NCI-H128 (cell line): ENCODE data around the gene IFT122.
A peak's percentile ranks its signal among the peaks of the same experiment; 100 is the strongest.

ENCODE experiments used
- DNase-seq: peaks from one replicate; lab custom pipeline; 2025; ENCODE audit not compliant: unreplicated experiment; lab: John Stamatoyannopoulos, UW

The IFT122 gene

DNA sequence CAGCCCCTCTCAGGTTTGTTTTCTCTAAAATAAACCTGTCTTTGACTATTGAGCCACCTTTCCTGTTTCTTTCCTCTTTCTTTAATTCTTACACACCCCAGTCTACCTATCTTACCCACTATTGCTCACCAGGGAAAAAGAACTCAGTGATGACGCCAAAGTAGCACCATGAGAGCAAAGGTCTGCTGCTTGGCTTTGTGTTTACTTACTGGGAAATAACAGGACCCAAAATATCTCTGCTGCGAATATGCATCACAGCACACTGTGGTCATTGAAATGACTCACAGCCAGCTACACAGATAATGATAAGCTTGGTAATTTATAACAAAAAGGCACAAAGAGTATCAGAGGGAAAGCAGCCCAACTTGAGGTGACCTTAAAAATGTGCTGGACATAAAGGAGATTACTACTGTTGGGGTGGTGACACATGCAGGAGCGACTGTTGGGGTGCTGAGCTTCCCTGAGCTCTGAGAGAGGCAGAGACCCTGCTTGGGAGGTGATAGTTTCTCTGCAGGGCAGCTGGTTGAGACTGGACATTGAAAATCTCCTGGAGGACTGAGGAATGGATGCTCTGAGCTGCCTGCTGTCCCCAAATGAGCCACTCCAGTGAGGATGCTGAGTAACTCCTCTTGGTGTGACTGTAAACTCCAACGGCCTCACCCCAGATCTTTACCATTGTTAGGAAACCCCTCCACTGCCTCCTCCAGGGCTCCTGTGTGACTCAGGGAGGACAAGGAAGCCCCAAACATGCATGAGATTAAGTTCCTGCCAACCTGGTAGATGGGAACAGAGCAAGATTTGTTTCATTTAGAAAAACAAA lies 26.1 kb upstream of the IFT122 start:
- DNase-seq, result no peak

DNA sequence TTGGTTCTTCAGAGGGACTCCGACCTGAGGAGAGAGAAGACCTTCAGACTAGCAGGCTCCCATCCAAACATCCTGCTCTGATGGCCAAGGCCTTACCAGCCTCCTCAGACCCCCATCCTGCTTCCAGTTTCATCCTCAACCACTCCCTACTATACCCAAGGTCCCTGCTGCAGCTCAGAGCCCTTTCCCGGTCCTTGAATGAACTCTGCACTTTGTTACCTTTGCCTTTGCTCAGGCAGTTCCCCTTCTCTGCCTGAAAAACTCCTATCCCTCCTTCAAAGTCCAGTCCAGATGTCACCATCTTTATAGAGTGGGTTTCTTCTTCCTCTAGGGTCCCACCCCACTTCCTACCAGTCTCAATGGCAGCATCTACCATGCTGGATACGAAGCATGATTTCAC lies 24.6 kb upstream of the IFT122 start:
- no peak for DNase-seq

DNA sequence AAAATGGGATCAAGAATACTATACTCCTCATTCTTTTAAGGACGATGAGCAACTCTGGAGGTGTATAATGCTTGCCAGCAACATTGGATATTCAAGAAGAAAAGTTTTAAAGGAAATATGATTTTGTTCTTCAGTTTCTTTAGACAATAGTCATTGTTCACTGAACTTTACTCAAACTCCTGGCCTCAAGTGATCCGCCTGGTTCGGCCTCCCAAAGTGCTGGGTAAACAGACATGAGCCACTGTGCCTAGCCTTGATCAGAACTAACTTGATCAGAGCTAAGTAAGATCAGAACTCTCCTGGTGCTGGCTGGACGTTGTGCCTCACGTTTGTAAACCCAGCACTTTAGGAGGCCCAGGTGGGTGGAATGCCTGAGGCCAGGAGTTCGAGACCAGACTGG lies 24.2 kb upstream of the IFT122 start:
- DNase-seq, result no peak

DNA sequence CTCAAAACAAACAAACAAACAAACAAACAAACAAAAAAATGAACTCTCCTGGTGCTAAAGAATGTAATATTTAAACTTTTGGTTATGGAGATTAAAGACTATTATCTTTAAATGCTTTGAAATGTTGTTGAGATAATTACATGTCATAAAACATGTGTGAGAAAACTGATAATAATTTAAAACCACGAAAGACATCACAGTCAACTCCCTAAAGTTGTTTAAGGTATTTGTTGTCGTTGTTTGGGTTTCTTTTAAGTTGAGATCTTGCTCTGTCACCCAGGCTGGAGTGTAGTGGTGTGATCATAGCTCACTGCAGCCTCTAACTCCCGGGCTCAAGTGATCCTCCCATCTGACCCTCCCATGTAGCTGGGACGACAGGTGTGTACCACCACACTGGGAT lies 23.6 kb upstream of the IFT122 start:
- no peak for DNase-seq

DNA sequence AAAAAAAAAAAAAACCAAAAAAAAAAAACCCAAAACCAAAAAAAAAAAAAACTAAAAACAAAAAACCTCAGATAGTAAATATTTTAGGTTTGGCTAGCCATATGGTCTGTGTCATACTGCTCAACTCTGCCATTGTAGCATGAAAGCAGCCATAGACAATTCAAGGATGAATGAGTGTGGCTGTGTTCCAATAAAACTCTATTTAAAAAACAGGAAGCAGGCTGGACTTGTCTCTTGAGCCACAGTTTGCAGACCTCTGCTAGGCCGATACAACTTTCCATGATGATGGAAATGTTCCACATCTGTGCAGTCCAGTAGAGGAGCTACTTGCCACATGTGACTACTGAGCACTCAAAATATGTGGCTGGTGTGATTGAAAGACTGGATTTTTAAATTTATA lies 22.7 kb upstream of the IFT122 start:
- no peak for DNase-seq

DNA sequence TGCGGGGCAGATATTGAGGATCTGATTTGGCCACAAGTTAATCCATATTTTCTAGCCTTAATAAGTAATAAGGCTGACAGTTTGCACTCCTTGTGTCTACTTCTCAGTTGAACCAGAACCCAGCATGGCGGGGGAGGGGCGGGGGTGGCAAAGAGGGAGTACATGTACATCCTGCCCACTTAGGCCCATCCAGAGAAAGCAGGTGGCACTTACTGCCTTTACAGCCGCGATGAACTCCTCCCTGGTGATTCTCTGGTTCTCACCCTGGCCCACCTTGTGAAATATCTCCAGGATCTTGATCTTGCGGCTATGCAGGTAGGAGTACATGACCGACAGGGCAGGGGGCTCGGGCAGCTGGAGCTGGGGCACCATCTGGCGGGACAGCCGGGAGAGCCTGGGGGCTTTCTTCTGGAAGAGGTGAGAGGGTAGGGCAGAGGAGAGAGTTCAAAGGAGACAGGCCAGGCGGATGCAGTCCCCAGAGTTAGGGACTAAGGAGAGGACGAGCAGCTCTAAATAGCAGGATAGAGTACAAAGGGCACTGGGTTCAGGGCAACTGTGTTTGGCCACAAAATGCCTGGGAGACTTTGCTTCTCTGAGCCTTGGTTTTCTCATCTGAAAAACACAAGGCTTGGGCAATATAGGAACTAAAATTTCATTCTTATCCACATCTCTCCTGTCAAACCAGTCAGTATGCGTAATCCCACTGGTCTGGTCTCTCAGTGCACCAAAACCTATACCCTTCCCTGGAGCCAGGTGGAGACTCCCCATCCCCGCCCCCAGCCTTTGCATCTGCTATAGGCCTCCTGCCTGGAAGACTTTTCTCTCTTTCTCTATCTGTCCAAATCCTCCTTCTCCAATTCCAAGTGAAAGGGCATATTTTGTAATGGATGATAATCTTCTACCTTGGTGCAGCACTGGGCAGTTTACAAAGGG lies 21.7 kb upstream of the IFT122 start:
- no peak for DNase-seq

DNA sequence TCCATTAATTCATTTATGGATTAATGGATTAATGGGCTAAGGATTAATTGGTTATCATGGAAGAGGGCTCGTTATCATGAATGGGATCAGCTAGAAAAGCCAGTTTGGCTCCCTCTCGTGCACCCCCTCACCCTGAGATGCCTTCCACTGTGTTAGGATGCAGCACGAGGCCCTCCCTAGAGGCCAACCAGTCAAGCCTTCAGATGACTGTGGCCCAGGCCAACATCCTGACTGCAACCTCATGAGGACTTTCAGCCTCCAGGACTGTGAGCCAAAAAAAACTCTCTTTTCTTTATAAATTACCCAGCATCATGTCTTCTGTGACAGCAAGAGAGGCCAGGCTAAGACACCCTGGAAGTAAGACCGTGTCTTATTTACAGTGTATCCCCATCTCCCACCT lies 20.5 kb upstream of the IFT122 start:
- DNase-seq, result no peak

DNA sequence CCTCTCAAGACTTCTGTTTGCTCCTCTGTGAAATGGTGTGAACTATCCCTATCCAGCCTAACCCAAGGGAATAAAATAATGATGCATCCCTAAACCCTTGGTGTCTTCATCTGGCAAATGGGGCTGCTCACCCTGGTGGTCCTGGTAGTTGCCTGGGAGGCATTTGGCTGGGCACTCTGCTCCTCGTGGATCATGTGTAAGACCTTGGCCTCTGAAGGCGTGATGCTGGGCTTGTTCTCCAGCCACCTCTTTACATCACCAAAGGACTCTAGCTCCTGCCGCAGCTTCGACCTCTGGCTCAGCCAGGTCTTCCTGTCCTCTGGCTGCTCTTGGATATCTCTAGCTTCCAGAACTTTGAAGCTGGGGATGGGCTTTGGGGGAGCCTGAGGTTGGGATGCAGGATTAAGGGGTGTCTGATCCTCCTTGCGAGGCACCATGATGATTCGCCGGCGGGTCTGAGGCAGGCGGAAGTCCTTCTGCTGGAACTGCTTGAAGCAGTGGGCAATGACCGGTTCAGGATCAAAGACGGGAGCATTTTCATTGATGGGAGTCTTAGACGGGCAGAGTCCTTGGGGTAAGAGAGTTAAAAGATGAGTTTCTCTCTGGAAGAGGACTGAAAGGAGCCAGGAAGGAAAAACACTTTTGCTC lies 18.7 kb upstream of the IFT122 start:
- DNase-seq, result no peak

DNA sequence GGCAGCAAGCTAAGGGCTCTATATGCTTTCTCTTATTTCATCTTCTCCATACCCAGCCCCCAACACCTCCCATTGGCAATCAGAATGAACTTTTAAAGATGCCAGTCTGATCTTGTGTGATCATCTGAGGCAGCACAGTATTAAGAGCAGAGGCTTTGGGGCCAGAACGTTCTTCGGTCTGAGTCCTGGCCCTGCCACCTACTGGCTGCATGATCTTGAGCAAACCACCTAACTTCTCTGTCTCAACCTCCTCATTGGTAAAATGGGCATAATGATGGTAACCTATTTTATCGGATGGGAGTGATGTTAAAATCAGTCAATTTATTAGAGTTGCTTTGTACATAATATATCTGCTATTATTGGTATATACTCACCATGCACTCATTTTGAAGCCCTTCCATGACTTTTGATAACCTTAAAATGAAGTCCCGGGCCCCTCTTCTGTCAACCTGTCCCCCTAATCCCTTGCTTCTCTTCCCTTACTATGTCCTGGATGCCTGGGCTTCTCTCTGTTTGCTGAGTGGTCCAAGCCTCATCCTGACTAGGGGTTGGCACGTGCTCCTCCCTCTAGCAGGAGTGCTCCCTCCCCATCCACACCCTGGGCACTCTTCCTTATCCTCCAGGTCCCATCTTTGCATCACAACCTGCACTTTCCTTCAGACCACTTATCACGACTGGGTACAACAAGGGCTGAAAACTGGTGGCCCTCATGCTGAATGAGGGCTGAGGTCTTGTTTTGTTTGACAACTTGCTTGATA lies 17.9 kb upstream of the IFT122 start:
- no peak for DNase-seq

DNA sequence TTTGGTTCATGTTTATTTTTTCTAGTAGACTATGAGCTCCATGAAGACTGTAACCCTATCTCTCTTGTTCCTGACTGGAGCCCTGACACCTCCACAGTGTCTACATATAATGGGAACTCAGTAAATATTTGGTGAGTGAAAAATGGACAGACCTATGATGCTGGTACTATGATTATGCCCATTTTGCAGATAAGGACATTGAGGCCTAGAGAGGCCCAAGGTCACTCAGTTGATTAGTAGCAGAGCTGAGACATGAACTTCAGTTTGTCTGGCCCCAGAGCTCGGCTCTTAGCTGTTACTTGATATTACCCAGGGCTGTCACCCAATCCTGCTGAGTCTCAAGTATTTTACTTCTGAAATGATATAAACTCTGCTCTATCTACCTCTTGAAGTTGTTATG lies 17.1 kb upstream of the IFT122 start:
- DNase-seq, result no peak

DNA sequence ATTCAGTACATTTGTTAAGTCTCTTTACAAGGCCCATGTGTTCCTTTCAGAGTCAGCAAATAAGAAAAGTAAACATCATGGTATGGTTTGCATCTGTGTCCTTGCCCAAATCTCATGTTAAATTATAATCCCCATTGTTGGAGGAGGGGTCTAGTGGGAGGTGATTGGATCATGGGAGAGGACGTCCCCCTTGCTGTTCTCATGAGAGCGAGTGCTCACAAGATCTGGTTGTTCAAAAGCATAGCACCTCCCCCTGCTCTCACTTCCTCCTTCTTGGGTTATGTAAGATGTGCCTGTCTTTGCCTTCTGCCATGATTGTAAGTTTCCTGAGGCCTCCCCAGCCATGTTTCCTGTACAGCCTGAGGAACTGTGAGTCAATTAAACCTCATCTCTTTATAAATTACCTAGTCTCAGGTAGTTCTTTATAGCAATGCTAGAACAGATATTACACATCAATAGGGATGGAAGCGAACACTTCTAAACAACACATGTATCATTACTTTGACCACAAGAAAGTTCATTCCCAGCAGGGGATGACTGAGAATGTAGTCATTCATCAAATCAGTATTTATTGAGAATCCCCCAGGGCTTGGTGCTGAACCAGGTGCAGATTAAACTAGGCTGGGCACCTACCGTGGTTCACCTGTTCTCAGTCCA lies 15.7 kb upstream of the IFT122 start:
- DNase-seq, result no peak

DNA sequence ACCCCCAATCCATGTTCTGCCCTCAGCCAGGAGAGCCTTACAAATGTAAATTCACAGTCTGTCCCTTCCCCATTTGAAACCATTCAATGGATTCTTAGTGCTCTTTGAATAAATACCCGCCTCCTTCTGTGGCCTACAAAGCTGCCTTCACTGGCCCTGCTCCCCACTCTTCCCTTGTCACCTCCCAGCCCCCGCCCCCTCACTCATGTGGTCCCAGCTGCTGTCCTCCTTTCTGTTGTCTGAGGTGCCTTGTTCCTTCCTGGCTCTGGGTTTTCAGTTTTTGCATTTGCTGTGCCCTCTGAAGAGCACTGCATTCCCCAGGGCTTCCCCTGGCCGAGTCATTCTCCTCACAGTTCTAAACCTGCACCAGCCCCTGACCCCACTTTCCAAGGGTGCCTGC lies 14.8 kb upstream of the IFT122 start:
- DNase-seq, result no peak

DNA sequence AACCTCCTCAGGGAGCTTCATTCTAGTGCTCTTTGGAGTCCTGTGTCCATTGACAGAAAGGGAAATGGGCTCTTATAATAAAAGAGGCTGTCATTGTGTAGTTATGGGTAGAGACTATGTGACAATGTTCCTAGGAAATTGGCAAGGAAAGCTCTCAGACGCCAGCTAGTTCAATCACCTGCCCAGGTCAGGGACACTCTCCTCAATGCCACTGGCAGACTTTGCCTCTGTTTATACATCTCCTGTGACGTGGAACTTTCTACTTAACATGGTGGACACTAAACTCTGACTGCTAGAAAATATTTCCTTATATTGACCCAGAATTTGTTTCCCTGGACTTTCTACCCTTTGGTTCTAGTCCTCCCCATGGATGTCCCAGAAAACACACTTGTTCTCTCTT lies 14.4 kb upstream of the IFT122 start:
- no peak for DNase-seq

DNA sequence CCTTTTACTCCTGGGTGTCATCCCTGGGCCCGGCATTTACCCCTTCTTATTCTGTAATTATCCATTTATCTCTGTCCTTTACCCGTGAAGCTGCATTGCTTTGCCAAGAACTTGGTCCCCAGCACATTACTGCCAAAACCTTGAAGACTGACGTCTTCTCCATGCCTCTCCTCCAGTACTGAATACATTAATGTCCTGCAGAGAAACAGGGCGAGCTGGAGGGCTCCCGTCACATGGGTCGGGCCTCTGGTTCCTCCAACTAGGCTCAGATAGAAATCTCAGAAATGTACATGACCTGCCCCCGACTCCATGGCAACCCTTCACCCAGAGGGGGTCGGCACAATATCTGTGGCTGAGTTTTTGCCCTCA lies 12.0 kb upstream of the IFT122 start:
- no peak for DNase-seq

DNA sequence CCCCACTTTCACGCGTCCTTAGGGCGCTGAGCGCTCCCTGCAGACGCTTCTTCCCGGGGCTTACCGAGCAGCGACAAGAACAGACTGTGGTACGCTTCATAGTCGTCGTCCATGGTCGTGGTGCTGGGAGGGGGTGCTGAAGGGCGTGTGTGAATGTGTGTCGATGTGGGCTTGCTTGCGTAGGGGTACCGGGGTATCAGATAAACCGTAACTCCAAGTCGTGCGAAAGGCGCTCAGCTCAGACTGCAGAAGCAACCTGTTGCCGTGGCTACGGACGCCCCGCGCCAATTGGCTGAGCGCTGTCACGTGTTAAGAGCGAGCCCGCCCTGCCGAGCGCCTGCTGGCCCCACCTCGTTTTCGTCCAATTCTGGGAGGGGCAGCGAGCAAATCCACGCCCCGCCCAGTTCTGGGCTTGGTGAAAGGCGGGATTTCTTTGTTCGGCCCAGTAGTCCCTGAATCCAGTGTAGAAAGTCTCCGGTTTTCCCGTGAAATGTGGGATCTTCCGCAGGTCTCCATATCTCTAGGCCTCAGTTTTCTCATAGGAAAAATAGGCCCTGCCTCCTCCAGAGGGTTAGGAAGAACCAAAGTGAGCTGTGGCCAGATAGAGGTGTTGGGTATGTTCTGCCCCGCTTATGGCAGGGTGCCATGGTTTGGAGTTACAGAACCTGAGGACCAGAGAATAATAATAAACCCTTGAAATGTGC lies 11.5 kb upstream of the IFT122 start, which contains the start of gene EFCAB12:
TSS of gene EFCAB12 (minus strand) at position 261 of the 704 bp plus-strand sequence. CDS start at position 113, 148 bp downstream.
- DNase-seq, result peak; percentile 88

DNA sequence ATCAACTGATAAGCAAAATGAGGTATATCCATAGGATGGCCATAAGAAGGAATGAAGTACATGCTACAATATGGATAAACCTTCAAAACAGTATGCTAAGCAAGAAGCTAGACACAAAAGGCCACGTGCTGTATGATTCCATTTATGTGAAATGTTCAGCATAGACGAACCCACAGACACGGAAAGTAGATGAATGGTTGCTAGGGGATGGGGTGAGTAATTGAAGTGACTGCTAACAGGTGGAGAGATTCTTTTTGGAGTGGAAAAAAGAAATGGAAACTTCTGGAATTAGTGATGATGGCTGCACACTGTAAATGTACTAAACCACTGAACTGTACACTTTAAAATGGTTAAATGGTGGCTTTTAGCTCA lies 11.0 kb upstream of the IFT122 start:
- DNase-seq, result no peak

DNA sequence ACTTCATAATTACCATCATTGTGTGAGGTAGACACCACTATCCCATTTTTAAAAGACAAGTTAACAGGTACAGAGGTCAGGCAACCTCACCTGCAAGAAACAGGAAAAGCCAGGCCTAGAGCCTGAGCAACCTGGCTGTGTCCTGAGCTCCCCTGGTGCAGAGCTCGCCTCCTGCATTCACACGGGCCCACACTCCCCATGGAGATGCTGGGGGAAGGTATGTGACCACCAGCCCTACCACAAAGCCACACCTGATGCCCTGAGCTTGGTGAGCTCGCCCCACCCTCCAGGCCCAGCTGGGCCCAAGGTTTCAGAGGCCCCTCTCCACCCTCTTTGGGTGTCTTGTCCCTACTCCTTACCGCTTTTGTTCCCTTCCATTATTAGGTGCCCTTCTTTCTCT lies 10.4 kb upstream of the IFT122 start:
- no peak for DNase-seq

DNA sequence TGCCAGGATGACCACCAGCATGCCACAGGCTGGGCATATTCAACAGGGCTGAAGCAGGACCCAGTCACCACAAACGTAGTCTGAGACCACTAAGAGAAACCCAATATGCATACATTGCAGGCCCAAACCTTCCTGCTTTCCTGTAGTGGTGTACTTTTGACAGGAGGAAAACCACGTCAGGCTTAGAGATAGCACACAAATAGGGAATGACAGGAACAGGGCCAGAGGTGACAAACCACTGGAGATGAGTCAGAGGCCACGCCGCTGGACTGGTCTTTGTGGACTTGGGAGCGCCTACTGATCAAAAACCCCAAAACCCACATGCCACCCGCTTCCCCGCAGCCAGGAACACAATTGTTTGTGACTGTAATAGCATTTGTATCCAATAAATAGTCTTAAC lies 8.0 kb upstream of the IFT122 start:
- no peak for DNase-seq

DNA sequence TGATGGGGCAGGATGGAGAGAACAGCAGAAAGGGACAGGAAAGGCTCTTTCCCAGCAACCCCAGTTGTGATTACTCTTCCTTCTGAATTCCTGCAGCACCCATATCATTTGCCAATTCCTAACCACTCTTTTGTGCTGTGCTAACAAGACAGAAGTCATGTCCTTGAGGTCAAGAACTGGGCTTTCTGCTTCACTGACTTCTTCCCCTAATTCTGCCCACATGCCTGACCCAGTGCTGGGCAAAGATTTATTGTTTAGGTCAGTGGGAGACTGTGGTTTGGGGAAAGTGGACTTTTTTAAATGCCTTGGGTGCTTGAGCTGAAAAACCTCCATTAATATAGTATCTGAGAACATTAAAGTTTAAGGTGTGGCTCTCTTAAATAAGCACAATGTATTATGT lies 7.4 kb upstream of the IFT122 start:
- no peak for DNase-seq

DNA sequence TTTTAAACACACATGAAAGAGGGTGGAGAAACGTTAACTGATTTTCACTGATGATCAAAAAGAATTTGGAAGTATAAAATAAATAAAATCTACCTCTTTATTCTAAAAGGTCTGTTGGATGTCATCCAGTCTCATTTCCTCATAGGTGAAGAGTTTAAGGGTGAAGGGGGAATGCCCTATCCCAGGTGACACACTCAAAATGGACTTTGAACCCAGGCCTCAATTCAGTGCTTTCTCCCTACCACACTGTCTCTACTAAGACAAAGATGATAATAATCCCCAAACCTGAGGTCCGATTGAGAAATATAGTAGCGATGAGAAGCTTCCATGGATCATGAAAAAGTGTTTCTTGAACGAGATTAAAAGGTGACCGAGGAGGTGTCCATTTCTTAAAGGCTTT lies 6.5 kb upstream of the IFT122 start:
- DNase-seq, result no peak
